ENCODE results near the gene KANSL2.

KANSL2 gene

GRCh38 chr12:48694038-48694437, 12.0 kb upstream of the KANSL2 start:
- TF ChIP-seq RAD21 (IDR thresholded peaks at IDR 0.05; ENCODE audit: low read depth) (no peak), CEBPB (IDR thresholded peaks at IDR 0.05) (no peak), EGR1 (IDR thresholded peaks at IDR 0.05) (no peak)

- TF ChIP-seq EGR1 (IDR thresholded peaks at IDR 0.05): no peak
- TF ChIP-seq CREB1 (IDR thresholded peaks at IDR 0.05; ENCODE audit: low read depth): no peak
- no peak for TF ChIP-seq USF1 (IDR thresholded peaks at IDR 0.05)
- no peak for TF ChIP-seq TEAD4 (IDR thresholded peaks at IDR 0.05)
- no peak for TF ChIP-seq RAD21 (IDR thresholded peaks at IDR 0.05; ENCODE audit: low read depth)
- no peak for TF ChIP-seq NFIC (IDR thresholded peaks at IDR 0.05)
- TF ChIP-seq TAF1 (IDR thresholded peaks at IDR 0.05; ENCODE audit: low read depth): no peak
- TF ChIP-seq MAX (IDR thresholded peaks at IDR 0.05): no peak
- TF ChIP-seq EP300 (IDR thresholded peaks at IDR 0.05; ENCODE audit: borderline replicate concordance): no peak
- TF ChIP-seq CEBPB (IDR thresholded peaks at IDR 0.05): no peak
- no peak for TF ChIP-seq YY1 (IDR thresholded peaks at IDR 0.05; ENCODE audit: low read depth)
- TF ChIP-seq ZBTB7A (IDR thresholded peaks at IDR 0.05; ENCODE audit: low read depth): no peak
- TF ChIP-seq FOXM1 (IDR thresholded peaks at IDR 0.05; ENCODE audit: borderline replicate concordance, low read depth): no peak
- TF ChIP-seq REST (IDR thresholded peaks at IDR 0.05; ENCODE audit: low read depth): no peak
- TF ChIP-seq TCF12 (IDR thresholded peaks at IDR 0.05; ENCODE audit: low read depth): no peak
Measured at GRCh38 chr12:48693572-48693971, 11.5 kb upstream of the KANSL2 start.

- TF ChIP-seq CEBPB (IDR thresholded peaks at IDR 0.05) (no peak), TAF1 (IDR thresholded peaks at IDR 0.05; ENCODE audit: low read depth) (no peak), NFIC (IDR thresholded peaks at IDR 0.05) (no peak), YY1 (IDR thresholded peaks at IDR 0.05; ENCODE audit: low read depth) (no peak), REST (IDR thresholded peaks at IDR 0.05; ENCODE audit: low read depth) (no peak), TEAD4 (IDR thresholded peaks at IDR 0.05) (no peak), MAX (IDR thresholded peaks at IDR 0.05) (no peak), EGR1 (IDR thresholded peaks at IDR 0.05) (no peak), RAD21 (IDR thresholded peaks at IDR 0.05; ENCODE audit: low read depth) (no peak), ZBTB7A (IDR thresholded peaks at IDR 0.05; ENCODE audit: low read depth) (no peak)
Measured at GRCh38 chr12:48691826-48692487, 9.9 kb upstream of the KANSL2 start.

GRCh38 chr12:48690990-48691389, 9.0 kb upstream of the KANSL2 start:
- TF ChIP-seq CEBPB (IDR thresholded peaks at IDR 0.05) (no peak), USF1 (IDR thresholded peaks at IDR 0.05) (no peak), EGR1 (IDR thresholded peaks at IDR 0.05) (no peak), NFIC (IDR thresholded peaks at IDR 0.05) (no peak), TEAD4 (IDR thresholded peaks at IDR 0.05) (no peak), CREB1 (IDR thresholded peaks at IDR 0.05; ENCODE audit: low read depth) (no peak), YY1 (IDR thresholded peaks at IDR 0.05; ENCODE audit: low read depth) (no peak), EP300 (IDR thresholded peaks at IDR 0.05; ENCODE audit: borderline replicate concordance) (no peak), FOXM1 (IDR thresholded peaks at IDR 0.05; ENCODE audit: borderline replicate concordance, low read depth) (no peak), ZBTB7A (IDR thresholded peaks at IDR 0.05; ENCODE audit: low read depth) (no peak), TCF12 (IDR thresholded peaks at IDR 0.05; ENCODE audit: low read depth) (no peak), MAX (IDR thresholded peaks at IDR 0.05) (no peak), REST (IDR thresholded peaks at IDR 0.05; ENCODE audit: low read depth) (no peak), RAD21 (IDR thresholded peaks at IDR 0.05; ENCODE audit: low read depth) (no peak), TAF1 (IDR thresholded peaks at IDR 0.05; ENCODE audit: low read depth) (no peak)
